Measurements from ENCODE around the gene ALOX5.

- TF ChIP-seq CTCF (IDR thresholded peaks at IDR 0.05): no peak
- no peak for TF ChIP-seq POLR2A (IDR thresholded peaks at IDR 0.05)
Measured at GRCh38 chr10:45416603-45417002, 42.6 kb downstream of the ALOX5 start.
